ENCODE measurements around the gene MET.
A peak's percentile ranks its signal among the peaks of the same experiment; 100 is the strongest.

Gene MET

DNA sequence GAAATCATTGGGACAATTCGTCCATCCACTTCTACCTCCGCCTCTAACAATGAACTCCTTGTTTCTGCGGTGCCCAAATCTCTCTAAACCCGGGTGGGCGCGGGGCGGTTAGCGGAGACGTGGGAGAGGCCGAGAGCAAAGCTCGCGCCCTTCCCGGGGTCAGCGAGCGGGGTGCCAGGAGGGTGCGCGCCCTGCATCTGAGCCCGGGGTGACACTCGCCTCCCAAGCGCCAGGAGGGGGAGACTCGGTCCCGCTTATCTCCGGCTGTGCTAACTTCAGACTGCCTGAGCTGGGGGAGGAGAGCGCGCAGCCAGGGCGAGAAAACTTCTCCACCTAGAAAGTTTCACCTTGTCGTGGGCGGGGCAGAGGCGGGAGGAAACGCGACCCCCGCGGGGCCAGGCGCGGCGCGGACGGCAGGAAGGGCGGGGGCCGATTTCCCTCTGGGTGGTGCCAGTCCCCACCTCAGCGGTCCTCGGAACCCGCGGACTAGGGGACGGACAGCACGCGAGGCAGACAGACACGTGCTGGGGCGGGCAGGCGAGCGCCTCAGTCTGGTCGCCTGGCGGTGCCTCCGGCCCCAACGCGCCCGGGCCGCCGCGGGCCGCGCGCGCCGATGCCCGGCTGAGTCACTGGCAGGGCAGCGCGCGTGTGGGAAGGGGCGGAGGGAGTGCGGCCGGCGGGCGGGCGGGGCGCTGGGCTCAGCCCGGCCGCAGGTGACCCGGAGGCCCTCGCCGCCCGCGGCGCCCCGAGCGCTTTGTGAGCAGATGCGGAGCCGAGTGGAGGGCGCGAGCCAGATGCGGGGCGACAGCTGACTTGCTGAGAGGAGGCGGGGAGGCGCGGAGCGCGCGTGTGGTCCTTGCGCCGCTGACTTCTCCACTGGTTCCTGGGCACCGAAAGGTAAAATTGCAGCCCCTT lies at the start of gene MET:
TSS of gene MET (plus strand) at position 516 of the 915 bp plus-strand sequence. CDS start 26,889 bp downstream, outside the sequence.
- TF ChIP-seq, protein P1, sequence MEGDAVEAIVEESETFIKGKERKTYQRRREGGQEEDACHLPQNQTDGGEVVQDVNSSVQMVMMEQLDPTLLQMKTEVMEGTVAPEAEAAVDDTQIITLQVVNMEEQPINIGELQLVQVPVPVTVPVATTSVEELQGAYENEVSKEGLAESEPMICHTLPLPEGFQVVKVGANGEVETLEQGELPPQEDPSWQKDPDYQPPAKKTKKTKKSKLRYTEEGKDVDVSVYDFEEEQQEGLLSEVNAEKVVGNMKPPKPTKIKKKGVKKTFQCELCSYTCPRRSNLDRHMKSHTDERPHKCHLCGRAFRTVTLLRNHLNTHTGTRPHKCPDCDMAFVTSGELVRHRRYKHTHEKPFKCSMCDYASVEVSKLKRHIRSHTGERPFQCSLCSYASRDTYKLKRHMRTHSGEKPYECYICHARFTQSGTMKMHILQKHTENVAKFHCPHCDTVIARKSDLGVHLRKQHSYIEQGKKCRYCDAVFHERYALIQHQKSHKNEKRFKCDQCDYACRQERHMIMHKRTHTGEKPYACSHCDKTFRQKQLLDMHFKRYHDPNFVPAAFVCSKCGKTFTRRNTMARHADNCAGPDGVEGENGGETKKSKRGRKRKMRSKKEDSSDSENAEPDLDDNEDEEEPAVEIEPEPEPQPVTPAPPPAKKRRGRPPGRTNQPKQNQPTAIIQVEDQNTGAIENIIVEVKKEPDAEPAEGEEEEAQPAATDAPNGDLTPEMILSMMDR (IDR thresholded peaks at IDR 0.05; ENCODE audit: low read depth, low read length): peak; percentile 78
- no peak for DNase-seq (ENCODE audit: extremely low read depth, low read depth)

DNA sequence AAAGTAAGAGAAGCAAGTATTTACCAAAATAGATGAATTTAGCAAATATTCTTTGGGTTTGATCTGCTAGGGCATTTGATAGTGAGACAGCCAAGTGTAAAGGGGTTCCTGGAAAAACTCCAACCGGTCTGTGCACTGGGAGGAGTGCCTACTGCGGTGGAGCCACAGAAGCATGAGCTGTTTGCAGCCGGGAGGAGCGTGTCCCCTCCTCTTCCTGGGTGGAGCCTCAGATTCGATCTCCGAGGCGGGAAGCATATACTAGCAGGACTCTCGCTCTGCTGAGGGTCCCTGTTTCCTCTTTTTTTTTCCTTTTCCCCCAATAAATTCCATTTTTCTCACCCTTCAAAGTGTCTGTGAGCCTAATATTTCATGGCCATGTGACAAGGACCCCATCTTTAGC lies 45.1 kb upstream of the MET start:
- DNase-seq (ENCODE audit: extremely low read depth, low read depth): no peak
- TF ChIP-seq, protein P1 (IDR thresholded peaks at IDR 0.05; ENCODE audit: low read depth, low read length): no peak

DNA sequence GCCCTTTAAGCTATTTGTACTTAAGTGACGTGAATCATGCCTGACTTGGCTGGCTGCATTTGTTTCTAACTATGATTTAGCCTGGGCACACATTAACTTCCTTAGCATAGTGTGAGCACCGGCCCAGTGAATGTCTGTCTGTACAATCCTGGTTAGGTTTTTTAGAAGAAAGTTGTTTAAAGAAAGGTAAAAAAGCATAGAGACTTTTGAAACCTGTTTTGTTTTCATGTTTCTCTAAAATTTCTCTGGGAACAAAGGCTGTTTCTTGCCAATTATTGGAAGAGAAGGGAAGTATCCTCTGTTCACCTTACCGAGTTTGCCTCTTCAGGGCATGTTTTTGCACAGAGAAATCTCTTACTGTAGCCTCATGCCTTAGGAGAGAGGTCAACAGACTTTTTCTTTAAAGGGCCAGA lies 42.9 kb upstream of the MET start:
- TF ChIP-seq, protein P1 (IDR thresholded peaks at IDR 0.05; ENCODE audit: low read depth, low read length): no peak
- DNase-seq (ENCODE audit: extremely low read depth, low read depth): no peak

DNA sequence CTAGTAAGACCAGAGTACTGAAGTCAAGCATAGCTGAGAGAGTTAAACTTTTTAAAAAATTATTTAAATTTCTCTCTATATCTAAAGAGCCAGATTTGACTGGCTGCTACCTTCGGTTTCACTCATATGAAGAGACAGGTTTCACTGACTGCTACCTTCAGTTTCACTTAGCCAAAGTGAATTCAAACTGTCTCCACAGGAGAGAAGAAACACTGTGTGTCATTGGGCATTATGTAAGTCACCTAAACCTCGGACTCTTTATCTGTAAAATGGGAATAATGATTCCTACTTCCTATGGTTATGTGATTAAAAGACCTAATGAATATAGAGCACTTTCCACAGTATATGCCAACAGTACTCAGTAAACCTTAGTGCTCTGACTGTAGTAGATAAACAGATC lies 41.6 kb upstream of the MET start:
- TF ChIP-seq, protein P1 (IDR thresholded peaks at IDR 0.05; ENCODE audit: low read depth, low read length): no peak
- DNase-seq (ENCODE audit: extremely low read depth, low read depth): no peak

DNA sequence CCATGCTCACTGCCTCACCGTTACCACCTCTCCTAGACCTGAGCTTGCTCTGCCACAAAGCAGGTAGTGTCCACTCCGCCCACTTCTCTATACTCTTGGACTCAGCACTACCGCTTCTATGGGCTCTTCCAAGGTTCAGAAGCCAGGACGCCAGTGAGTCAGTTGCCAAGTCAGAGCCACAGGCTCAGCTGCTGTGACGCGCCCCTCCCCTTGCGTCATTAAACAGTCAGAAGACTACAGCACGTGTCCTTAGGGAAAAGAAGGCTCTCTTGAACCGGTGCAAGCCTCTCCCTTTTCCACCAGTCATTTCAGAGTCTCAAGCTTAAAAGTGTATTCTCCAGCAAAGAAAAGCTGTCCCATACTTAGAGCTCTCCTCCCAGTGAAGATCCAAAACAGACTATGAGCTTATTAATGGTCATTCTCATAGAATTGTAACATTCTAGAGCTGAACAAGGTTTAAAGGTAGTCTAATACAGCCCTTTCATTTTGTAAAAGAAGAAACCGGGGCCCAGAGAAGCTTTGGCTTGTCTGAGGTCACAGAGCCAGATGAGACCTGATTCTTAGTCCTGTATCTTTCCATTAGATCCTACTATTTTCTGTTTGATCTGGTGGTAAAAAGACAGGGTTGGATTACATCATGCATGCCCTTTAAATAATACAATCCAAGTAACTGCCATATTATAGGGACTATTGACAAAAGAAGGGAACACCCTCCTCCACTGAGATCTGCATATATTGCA lies 40.9 kb upstream of the MET start:
- TF ChIP-seq, protein P1 (IDR thresholded peaks at IDR 0.05; ENCODE audit: low read depth, low read length): no peak
- DNase-seq (ENCODE audit: extremely low read depth, low read depth): no peak

DNA sequence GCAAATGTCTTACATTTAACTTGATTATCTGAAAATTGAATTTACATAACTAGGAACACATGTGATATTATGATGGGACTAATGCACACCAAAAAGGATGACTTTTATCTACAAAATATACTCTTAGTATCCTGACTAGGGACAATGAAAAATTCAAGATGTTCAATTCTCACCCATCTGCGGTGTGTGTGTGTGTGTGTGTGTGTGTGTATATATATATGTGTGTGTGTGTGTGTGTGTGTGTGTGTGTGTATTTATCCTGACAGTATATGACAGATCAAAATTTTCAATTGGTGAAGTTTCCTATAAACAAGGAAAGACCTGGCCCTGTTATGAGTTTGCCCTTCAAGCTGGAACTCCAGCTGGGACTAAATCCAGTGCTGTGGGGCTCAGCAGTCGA lies 40.3 kb upstream of the MET start:
- DNase-seq (ENCODE audit: extremely low read depth, low read depth): no peak
- TF ChIP-seq, protein P1 (IDR thresholded peaks at IDR 0.05; ENCODE audit: low read depth, low read length): no peak

DNA sequence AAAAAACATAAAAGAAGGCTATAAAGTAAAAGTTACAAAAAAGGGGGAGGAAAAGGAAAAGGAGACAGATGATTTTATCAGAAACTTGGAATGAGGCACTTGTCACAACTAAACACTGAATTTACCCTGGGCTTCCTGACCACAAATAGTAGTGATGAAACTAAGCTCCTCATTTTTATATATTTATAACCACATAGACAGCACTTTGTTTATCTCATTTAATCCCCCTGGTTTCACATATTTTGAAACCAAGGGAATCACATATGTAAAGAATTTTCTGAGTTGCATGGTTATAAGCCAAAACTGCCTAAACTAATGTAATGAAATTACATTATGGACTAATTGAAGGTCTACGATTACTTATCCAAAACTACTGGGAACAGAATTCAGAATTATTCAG lies 39.6 kb upstream of the MET start:
- no peak for DNase-seq (ENCODE audit: extremely low read depth, low read depth)
- TF ChIP-seq, protein P1 (IDR thresholded peaks at IDR 0.05; ENCODE audit: low read depth, low read length): no peak

Measured in AG09319 (cell line).